Left renal cortex interstitium (tissue), 4 donors: Measurements from ENCODE around the gene RTF2. TPM values are rescaled to one million over a fixed set of nuclear protein-coding genes. Genes with fewer than 3 reads are reported as not detected.
"Not testable (repeated sequence)": the region's sequence is repeated elsewhere in the genome, so short reads cannot be mapped to it uniquely, and the experiment has no call there.

Experiments
- DNase-seq, 4 donors: peaks; one replicate each; pipeline ENCODE4 v3.0.0-alpha.2; 2013; ENCODE audit warnings: low read depth in 4 of 4, low spot score in 2 of 4, missing footprints in 1 of 4
- polyA plus RNA-seq, 4 donors: library from polyadenylated mRNA; unstranded; fragments of 120-200 nt; gene quantifications; one replicate each; pipeline ENCODE4 v1.2.1, GENCODE V29; 2013; ENCODE audit not compliant: insufficient read length in 4 of 4

Gene RTF2
- polyA plus RNA-seq, 4 donors = 119 to 133 (median 125) TPM

GRCh38 chr20:56469077-56469449 lies 636 bp downstream of the RTF2 start:
- no peak for DNase-seq

- DNase-seq = no peak
These were observed 15.5 kb downstream of the RTF2 start for GRCh38 chr20:56483970-56484369.

DNA sequence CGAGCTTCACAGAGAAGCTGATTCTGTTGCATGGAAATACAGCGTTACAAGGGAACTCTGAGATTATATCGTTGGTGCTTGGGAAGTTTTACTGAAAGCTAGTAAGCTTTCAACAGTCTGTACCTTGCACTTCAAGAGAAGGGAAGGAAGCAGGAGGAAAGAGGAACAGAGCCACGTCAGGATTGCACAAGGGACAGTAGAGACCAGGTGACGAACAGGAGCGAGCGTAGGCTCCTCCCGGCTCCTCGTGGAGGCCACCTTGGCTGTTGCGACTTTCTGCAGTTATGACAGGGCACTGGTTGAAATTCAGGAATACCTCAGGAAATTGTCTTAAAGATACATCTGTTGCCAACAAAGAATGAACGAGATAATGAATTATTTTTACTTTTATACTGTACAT lies 18.8 kb downstream of the RTF2 start:
- DNase-seq = no peak

- no peak for DNase-seq
These were observed 20.1 kb downstream of the RTF2 start for GRCh38 chr20:56488566-56488965.

GRCh38 chr20:56501116-56501515 lies 32.7 kb downstream of the RTF2 start:
- DNase-seq = no peak

DNA sequence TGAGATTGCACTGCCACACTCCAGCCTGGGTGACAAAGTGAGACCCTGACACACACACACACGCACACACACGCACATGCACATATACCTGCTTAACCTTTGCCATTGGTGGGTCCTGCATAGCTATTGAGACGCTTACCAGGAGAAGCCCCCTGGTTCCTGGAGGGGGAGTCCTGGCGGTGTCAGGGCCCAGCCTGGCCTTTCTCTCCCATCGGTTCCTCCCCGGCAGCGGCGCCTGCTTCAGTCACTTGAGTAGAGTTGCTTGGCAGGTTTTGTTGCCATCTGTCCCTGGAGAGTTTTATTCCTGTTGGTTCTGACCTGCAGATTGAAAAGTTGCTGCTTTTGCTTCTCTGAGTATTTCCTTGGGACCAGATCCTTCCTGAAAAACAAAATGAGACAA lies 35.5 kb downstream of the RTF2 start:
- DNase-seq = no peak

GRCh38 chr20:56504373-56505005 lies 36.1 kb downstream of the RTF2 start:
- no peak for DNase-seq

- no peak for DNase-seq
These were observed 37.7 kb downstream of the RTF2 start for GRCh38 chr20:56506103-56506502.

- DNase-seq = no peak
These were observed 43.5 kb downstream of the RTF2 start for GRCh38 chr20:56511926-56512325.

GRCh38 chr20:56513161-56514150 lies 45.0 kb downstream of the RTF2 start:
- DNase-seq = no peak

DNA sequence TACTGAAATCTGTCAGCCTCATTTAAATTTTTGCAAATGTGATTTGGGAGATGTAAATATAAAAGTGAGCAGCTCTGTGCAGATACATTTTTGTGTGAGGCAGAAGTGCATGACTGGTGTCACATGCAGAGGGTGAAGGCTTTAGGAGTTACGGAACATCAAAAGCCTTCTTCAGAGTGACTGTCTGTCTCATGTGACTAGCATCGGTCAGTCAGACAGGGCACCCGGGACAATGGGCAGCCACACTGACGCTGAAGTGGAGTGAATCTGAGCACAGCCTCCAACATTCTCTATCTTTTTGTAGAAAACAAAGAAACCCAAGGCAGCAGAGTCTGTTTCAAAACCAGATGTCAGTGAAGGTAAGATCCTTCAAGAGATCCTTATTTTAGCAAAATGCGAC lies 48.2 kb downstream of the RTF2 start:
- no peak for DNase-seq

DNA sequence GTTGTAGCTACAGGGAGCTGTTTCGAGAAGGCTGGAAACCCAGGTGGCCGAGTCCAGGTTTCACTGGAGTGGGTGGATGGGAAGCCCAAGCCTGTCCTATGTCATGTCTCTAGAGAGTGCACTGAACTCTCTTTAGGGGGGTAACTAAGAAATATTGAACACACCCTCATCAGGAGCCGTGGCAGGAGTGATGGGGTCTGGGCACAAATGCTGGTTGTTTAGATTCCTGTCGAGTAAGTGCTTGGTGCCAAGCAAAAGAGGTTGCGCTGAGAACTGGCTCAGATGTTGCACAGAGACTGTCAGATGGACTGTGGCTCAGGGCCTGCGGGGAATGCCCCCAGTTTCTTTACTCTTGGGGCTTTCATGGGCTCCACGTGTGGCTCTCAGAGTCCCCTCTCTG lies 48.8 kb downstream of the RTF2 start:
- DNase-seq = no peak

DNA sequence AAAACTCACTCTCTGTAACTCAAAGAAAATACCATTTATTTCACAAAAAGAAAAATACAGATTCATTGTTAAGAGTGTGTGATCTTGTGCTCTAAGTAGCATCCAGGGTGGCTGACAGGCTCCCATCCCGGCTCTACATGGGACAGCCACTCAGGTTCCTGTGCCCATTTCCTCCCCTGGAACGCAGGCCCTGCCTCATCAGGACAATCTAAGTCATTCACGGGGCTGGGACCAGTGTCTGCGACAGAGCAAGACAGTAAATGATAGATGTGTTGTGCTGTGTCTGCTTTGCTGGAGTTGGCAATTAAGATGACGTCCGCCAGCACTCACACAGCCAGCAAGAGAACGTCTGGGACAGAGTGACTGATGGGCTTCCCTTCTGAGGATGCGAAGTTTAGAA lies 49.2 kb downstream of the RTF2 start:
- DNase-seq = no peak

- DNase-seq = no peak
These were observed 49.7 kb downstream of the RTF2 start for GRCh38 chr20:56518126-56518525.

- DNase-seq = no peak
These were observed 50.4 kb downstream of the RTF2 start for GRCh38 chr20:56518721-56519398.

DNA sequence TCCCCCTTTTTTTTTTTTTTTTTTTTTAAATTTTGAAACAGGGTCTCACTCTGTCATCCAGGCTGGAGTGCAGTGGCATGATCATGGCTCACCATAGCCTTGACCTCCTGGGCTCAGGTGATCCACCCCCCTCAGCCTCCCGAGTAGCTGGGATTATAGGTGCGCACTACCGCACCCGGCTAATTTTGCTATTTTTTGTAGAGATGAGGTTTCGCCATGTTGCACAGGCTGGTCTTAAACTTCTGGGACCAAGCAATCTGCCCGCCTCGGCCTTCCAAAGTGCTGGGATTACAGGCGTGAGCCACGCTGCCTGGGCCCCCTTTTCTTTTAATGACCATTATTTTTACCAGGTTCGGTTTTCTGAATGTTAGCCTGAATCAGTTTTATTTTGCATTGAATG lies 51.1 kb downstream of the RTF2 start:
- DNase-seq = no peak

DNA sequence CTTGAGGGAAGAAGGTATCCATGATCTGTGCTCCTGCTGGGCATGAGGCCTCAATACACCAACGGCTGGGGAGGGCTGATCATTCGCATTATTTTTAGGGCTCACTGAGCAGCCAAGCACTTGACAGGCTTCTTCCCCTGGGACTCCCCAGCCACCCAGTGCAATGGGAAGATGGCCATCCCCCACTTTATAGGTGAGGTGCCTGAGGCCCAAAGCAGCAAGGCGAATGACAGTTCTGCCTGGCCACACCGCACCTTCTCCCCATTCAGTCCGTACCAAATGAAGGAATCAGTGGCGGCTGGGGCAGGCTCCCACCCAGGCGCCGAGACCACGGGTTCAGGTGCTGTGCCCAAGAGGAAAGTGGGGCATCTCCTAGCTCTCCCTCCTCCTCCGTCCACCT lies 51.8 kb downstream of the RTF2 start:
- no peak for DNase-seq

DNA sequence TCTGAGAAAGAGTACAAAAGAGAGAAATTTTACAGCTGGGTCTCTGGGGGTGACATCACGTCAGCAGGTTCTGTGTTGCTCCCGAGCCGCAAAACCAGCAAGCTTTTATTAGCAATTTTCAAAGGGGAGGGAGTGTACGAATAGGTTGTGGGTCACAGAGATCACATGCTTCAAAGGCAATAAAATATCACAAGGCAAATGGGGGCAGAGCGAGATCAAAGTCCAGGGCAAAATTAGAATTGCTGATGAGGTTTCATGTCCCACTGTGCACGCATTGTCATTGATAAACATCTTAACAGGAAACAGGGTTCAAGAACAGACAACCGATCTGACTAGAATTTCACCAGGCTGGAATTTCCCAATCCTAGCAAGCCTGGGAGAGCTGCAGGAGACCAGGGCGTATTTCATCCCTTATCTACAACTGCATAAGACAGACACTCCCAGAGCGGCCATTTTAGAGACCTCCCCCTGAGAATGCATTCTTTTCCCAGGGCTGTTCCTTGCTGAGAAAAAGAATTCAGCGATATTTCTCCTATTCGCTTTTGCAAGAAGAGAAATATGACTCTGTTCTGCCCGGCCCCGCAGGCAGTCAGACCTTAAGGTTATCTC lies 52.4 kb downstream of the RTF2 start:
- not testable (repeated sequence) for DNase-seq

GRCh38 chr20:56522311-56522710 lies 53.9 kb downstream of the RTF2 start:
- DNase-seq = no peak

GRCh38 chr20:56524444-56524843 lies 56.0 kb downstream of the RTF2 start, which contains the start of gene FAM209A:
Gene FAM209A (plus strand): TSS chr20:56524744. CDS start chr20:56524809, 65 bp downstream.
- not testable (repeated sequence) for DNase-seq

DNA sequence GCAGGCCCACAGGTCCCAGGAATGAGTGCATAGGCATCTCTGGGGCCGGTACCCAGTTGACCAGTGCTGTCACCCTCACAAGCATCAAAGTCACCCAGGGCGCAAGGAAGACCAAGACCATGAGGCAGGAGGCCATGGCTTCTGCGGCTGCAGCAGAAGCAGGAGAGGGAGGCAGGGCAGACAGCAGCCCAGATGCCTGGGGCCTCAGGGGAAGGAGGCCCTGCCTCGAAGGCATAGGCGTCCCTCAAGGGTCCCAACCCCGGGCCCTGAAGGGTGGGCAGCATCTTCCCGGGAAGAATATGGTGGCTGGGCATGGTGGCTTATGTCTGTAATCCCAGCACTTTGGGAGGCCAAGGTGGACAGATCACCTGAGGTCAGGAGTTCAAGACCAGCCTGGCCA lies 59.1 kb downstream of the RTF2 start:
- no peak for DNase-seq
